ENCODE measurements around the gene PILRA. TPM values are rescaled to one million over a fixed set of nuclear protein-coding genes. Genes with fewer than 3 reads are reported as not detected.

Gene PILRA
- polyA plus RNA-seq, 1 donor (not counting 4 experiments of a cell fraction or from before 2014, with no cell fraction given) = 0.33 TPM

DNA sequence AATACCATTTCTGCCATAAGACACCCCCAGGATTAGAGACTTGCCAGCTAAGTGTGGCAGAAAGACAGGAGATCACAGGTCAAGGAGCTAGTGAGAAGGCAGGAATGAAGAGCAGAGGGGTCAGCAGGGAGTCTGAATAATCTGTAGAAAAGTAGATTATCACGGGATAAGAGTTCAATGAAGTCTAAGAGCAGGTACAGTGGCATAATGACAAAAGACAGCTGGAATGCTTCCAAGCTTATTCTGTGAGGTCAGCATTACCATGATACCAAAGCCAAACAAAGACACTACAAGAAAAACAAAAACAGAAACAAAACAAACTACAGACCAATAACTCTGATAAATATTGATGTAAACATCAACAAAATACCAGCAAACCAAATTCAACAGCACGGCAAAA, 20.8 kb downstream of the PILRA start:
- H3K9ac ChIP-seq (ENCODE audit: control insufficient read depth, extremely low read depth, insufficient read depth, low read length) = no peak overlapping the region
- FAIRE-seq (no peak), DNase-seq (ENCODE audit: low read depth, low spot score) (no peak)
- H2AFZ ChIP-seq (ENCODE audit: control insufficient read depth, low read length) = no peak overlapping the region
- H3K4me3 ChIP-seq (ENCODE audit: control insufficient read depth in 2 of 3, extremely low read depth in 1 of 3, insufficient read depth in 2 of 3, low read depth in 1 of 3, low read length in 3 of 3) = no peak overlapping the region
- H3K9me1 ChIP-seq (ENCODE audit: control insufficient read depth, extremely low read depth, insufficient read depth, low read length) = no peaks in the 10 kb centered on the region
- dilution Hi-C loops (cut with MboI; ENCODE audit: extremely low pct_ligation_motif_present, low sequenced_read_pairs) = no loop called here
- H3K27ac ChIP-seq (ENCODE audit: control insufficient read depth, insufficient read depth, low read length) = no peak overlapping the region
- no peaks in the 10 kb centered on the region for H3K36me3 ChIP-seq (ENCODE audit: control insufficient read depth in 2 of 2, extremely low read depth in 1 of 2, insufficient read depth in 2 of 2, low read length in 2 of 2)
- no peaks in the 10 kb centered on the region for H3K9me3 ChIP-seq (ENCODE audit: control insufficient read depth, low read depth, low read length)
- TF ChIP-seq EZH2 (IDR thresholded peaks at IDR 0.05; ENCODE audit: low read length) = no peak
- TF ChIP-seq, protein P1, sequence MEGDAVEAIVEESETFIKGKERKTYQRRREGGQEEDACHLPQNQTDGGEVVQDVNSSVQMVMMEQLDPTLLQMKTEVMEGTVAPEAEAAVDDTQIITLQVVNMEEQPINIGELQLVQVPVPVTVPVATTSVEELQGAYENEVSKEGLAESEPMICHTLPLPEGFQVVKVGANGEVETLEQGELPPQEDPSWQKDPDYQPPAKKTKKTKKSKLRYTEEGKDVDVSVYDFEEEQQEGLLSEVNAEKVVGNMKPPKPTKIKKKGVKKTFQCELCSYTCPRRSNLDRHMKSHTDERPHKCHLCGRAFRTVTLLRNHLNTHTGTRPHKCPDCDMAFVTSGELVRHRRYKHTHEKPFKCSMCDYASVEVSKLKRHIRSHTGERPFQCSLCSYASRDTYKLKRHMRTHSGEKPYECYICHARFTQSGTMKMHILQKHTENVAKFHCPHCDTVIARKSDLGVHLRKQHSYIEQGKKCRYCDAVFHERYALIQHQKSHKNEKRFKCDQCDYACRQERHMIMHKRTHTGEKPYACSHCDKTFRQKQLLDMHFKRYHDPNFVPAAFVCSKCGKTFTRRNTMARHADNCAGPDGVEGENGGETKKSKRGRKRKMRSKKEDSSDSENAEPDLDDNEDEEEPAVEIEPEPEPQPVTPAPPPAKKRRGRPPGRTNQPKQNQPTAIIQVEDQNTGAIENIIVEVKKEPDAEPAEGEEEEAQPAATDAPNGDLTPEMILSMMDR (optimal IDR thresholded peaks at IDR 0.05 in 1 of 3, IDR thresholded peaks at IDR 0.05 in 1 of 3, conservative IDR thresholded peaks at IDR 0.05 in 1 of 3; ENCODE audit: extremely low read depth in 1 of 3, insufficient read depth in 2 of 3, low read length in 3 of 3) = no peak
- H3K79me2 ChIP-seq (ENCODE audit: control insufficient read depth, insufficient read depth, low read length) = no peaks in the 10 kb centered on the region
- H3K4me1 ChIP-seq (ENCODE audit: control insufficient read depth, extremely low read depth, insufficient read depth, low read length) = no peaks in the 10 kb centered on the region
- H4K20me1 ChIP-seq (ENCODE audit: control insufficient read depth, extremely low read depth, insufficient read depth, low read length) = no peaks in the 10 kb centered on the region
- H3K27me3 ChIP-seq (ENCODE audit: control insufficient read depth, extremely low read depth, insufficient read depth, low read length) = peaks cover 16% of the 10 kb centered on the region
- H3K4me2 ChIP-seq (ENCODE audit: control insufficient read depth, extremely low read depth, insufficient read depth, low read depth, low read length) = no peak overlapping the region

DNA sequence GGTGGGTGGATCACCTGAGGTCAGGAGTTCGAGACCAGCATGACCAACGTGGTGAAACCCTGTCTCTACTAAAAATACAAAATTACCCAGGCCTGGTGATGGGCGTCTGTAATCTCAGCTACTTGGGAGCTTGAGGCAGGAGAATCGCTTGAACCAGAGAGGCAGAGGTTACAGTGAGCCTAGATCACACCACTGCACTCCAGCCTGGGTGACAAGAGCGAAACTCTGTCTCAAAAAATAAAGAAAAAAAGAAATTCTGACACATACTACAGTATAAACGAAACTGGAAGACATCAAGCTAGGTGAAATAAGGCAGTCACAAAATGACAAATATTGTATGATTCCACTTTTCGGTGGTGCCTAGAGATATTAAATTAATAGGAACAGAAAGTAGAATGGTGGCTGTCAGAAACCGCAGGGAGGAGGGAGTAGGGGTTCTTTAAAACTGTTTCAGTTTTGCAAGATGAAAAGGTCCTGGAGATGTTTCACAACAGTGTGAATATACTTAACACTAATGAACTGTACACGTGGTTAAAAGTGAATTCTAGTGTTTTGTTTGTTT, 23.2 kb downstream of the PILRA start:
- Histone ChIP-seq H3K36me3 (ENCODE audit: control insufficient read depth in 2 of 2, extremely low read depth in 1 of 2, insufficient read depth in 2 of 2, low read length in 2 of 2) (no peaks in the 10 kb centered on the region), H3K27ac (ENCODE audit: control insufficient read depth, insufficient read depth, low read length) (no peak overlapping the region), H3K9ac (ENCODE audit: control insufficient read depth, extremely low read depth, insufficient read depth, low read length) (no peak overlapping the region), H3K9me3 (ENCODE audit: control insufficient read depth, low read depth, low read length) (no peaks in the 10 kb centered on the region), H2AFZ (ENCODE audit: control insufficient read depth, low read length) (no peak overlapping the region), H3K9me1 (ENCODE audit: control insufficient read depth, extremely low read depth, insufficient read depth, low read length) (no peaks in the 10 kb centered on the region), H3K4me1 (ENCODE audit: control insufficient read depth, extremely low read depth, insufficient read depth, low read length) (no peaks in the 10 kb centered on the region), H4K20me1 (ENCODE audit: control insufficient read depth, extremely low read depth, insufficient read depth, low read length) (no peaks in the 10 kb centered on the region), H3K27me3 (ENCODE audit: control insufficient read depth, extremely low read depth, insufficient read depth, low read length) (peaks cover 12% of the 10 kb centered on the region), H3K79me2 (ENCODE audit: control insufficient read depth, insufficient read depth, low read length) (no peaks in the 10 kb centered on the region), H3K4me3 (ENCODE audit: control insufficient read depth in 2 of 3, extremely low read depth in 1 of 3, insufficient read depth in 2 of 3, low read depth in 1 of 3, low read length in 3 of 3) (no peak overlapping the region), H3K4me2 (ENCODE audit: control insufficient read depth, extremely low read depth, insufficient read depth, low read depth, low read length) (no peak overlapping the region)
- FAIRE-seq (no peak), DNase-seq (ENCODE audit: low read depth, low spot score) (no peak)
- dilution Hi-C loops (cut with MboI; ENCODE audit: extremely low pct_ligation_motif_present, low sequenced_read_pairs) = no loop called here
- TF ChIP-seq, protein P1 (optimal IDR thresholded peaks at IDR 0.05 in 1 of 3, IDR thresholded peaks at IDR 0.05 in 1 of 3, conservative IDR thresholded peaks at IDR 0.05 in 1 of 3; ENCODE audit: extremely low read depth in 1 of 3, insufficient read depth in 2 of 3, low read length in 3 of 3) = no peak
- TF ChIP-seq EZH2 (IDR thresholded peaks at IDR 0.05; ENCODE audit: low read length) = no peak

Measured in keratinocyte (primary cell).